ENCODE data around the gene GAB4. TPM values are rescaled to one million over a fixed set of nuclear protein-coding genes. Genes with fewer than 3 reads are reported as not detected.
"Not testable (repeated sequence)": the region's sequence is repeated elsewhere in the genome, so short reads cannot be mapped to it uniquely, and the experiment has no call there.

Gene GAB4
- total RNA-seq, 1 experiment from 2014 or later, result not detected

GRCh38 chr22:16937811-16938210 is 70.2 kb downstream of the GAB4 start:
- H3K27me3 ChIP-seq (ENCODE audit: insufficient read depth, low read length), result no peaks in the 10 kb centered on the region
- no CpG with 5 or more reads among the region's 5 CpGs for WGBS (ENCODE audit: extremely low coverage, insufficient read length, low lambda C conversion rate)
- TF ChIP-seq CTCF (conservative IDR thresholded peaks at IDR 0.05), result no peak

DNA sequence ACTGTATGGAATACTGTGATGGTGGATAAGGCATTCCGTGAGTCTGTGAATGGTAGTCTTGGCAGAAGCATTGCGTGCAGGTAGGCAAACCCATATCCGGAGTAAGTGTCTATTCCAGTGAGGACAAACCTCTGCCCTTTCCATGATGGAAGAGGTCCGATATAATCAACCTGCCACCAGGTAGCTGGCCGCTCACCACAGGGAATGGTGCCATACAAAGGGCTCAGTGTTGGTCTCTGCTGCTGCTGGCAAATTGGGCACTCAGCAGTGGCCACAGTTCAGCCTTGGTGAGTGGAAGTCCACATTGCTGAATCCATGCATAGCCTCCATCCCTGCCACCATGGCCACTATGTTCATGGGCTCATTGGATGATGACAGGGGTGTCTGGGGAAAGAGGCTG is 70.8 kb downstream of the GAB4 start:
- not testable (repeated sequence) for H4K20me1 ChIP-seq (ENCODE audit: control insufficient read depth, insufficient read depth, insufficient read length); H3K23me2 ChIP-seq (ENCODE audit: insufficient read length, low read depth, low read length, poor library complexity, severe bottlenecking); DNase-seq; H3K4me1 ChIP-seq (ENCODE audit: insufficient read depth, low read length); H2BK20ac ChIP-seq (ENCODE audit: low read depth, low read length, poor library complexity, severe bottlenecking); H3K9ac ChIP-seq (ENCODE audit: extremely low read depth, insufficient read length, low read length); H2BK12ac ChIP-seq (ENCODE audit: insufficient read length, low read depth, low read length); H3K18ac ChIP-seq (ENCODE audit: insufficient read length, low read depth, low read length); H3K27ac ChIP-seq (ENCODE audit: insufficient read length, low read depth, low read length); H3K4ac ChIP-seq (ENCODE audit: low read depth, low read length); H3K4me3 Mint-ChIP-seq; H2BK120ac ChIP-seq (ENCODE audit: low read depth, low read length, poor library complexity, severe bottlenecking); H3K27me3 ChIP-seq (ENCODE audit: insufficient read depth, low read length); H3K79me2 ChIP-seq (ENCODE audit: insufficient read depth, low read length); H3K4me2 ChIP-seq (ENCODE audit: insufficient read depth, insufficient read length, low read length); H3K56ac ChIP-seq (ENCODE audit: insufficient read length, low read depth, low read length); H2BK5ac ChIP-seq (ENCODE audit: insufficient read length, low read length); H4K91ac ChIP-seq (ENCODE audit: insufficient read length, low read depth, low read length); H3K14ac ChIP-seq (ENCODE audit: insufficient read depth, low read length); H2BK15ac ChIP-seq (ENCODE audit: low read depth, low read length); H2AFZ ChIP-seq (ENCODE audit: low read length); H3K4me1 Mint-ChIP-seq; H4K8ac ChIP-seq (replicated peaks; ENCODE audit: insufficient read length, low read depth, low read length); H3K27ac Mint-ChIP-seq; H3K9me3 ChIP-seq (ENCODE audit: control insufficient read depth, low read depth, low read length); H3T11ph ChIP-seq (ENCODE audit: low read length); H3K79me1 ChIP-seq (ENCODE audit: insufficient read depth, low read depth, low read length, poor library complexity, severe bottlenecking); H2AK5ac ChIP-seq (ENCODE audit: insufficient read length, low read length); H3K36me3 Mint-ChIP-seq (ENCODE audit: insufficient read depth in 1 of 3, low read depth in 3 of 3); H4K5ac ChIP-seq (ENCODE audit: insufficient read length, low read depth, low read length); H3K23ac ChIP-seq (ENCODE audit: insufficient read length, low read depth, low read length)
- peaks cover 36% of the 10 kb centered on the region for H3K27me3 Mint-ChIP-seq (ENCODE audit: low read depth)
- no CpG with 5 or more reads among the region's 5 CpGs for WGBS (ENCODE audit: extremely low coverage, insufficient read length, low lambda C conversion rate)
- peaks cover 89 to 99% of the 10 kb centered on the region in 2 experiments for H3K9me3 Mint-ChIP-seq

More at GRCh38 chr22:16937811-16938210, 70.2 kb downstream of the GAB4 start:
- no peak overlapping the region for H4K91ac ChIP-seq (ENCODE audit: insufficient read length, low read depth, low read length)
- H3K23me2 ChIP-seq (ENCODE audit: insufficient read length, low read depth, low read length, poor library complexity, severe bottlenecking), result no peaks in the 10 kb centered on the region
- H2BK5ac ChIP-seq (ENCODE audit: insufficient read length, low read length), result no peak overlapping the region
- no peaks in the 10 kb centered on the region; a peak in 2 of 7 replicates for H3K36me3 Mint-ChIP-seq (ENCODE audit: insufficient read depth in 1 of 3, low read depth in 3 of 3)
- H4K8ac ChIP-seq (replicated peaks; ENCODE audit: insufficient read length, low read depth, low read length), result no peak overlapping the region
- H3K14ac ChIP-seq (ENCODE audit: insufficient read depth, low read length), result no peak overlapping the region
- no peak overlapping the region for H3K27ac ChIP-seq (ENCODE audit: insufficient read length, low read depth, low read length)
- H3K23ac ChIP-seq (ENCODE audit: insufficient read length, low read depth, low read length), result no peak overlapping the region
- no peak overlapping the region for H3K27ac Mint-ChIP-seq
- H2BK120ac ChIP-seq (ENCODE audit: low read depth, low read length, poor library complexity, severe bottlenecking), result no peak overlapping the region
- no peak overlapping the region; a peak in 1 of 5 replicates for H3K4me3 Mint-ChIP-seq
- no peaks in the 10 kb centered on the region for H4K20me1 ChIP-seq (ENCODE audit: control insufficient read depth, insufficient read depth, insufficient read length)
- peaks cover 35% of the 10 kb centered on the region for H3K27me3 Mint-ChIP-seq (ENCODE audit: low read depth)
- no peak overlapping the region for H2BK20ac ChIP-seq (ENCODE audit: low read depth, low read length, poor library complexity, severe bottlenecking)
- H2AFZ ChIP-seq (ENCODE audit: low read length), result no peak overlapping the region
- no peak for DNase-seq
- peaks cover 89 to 99% of the 10 kb centered on the region in 2 experiments for H3K9me3 Mint-ChIP-seq
- no peak overlapping the region for H3K4me2 ChIP-seq (ENCODE audit: insufficient read depth, insufficient read length, low read length)
- no peaks in the 10 kb centered on the region for H3K79me1 ChIP-seq (ENCODE audit: insufficient read depth, low read depth, low read length, poor library complexity, severe bottlenecking)
- H3K18ac ChIP-seq (ENCODE audit: insufficient read length, low read depth, low read length), result no peak overlapping the region
- no peak overlapping the region for H3K4ac ChIP-seq (ENCODE audit: low read depth, low read length)
- H3K79me2 ChIP-seq (ENCODE audit: insufficient read depth, low read length), result no peaks in the 10 kb centered on the region
- H4K5ac ChIP-seq (ENCODE audit: insufficient read length, low read depth, low read length), result no peak overlapping the region
- no peaks in the 10 kb centered on the region for H3K4me1 ChIP-seq (ENCODE audit: insufficient read depth, low read length)
- no peak overlapping the region for H3T11ph ChIP-seq (ENCODE audit: low read length)
- H2BK15ac ChIP-seq (ENCODE audit: low read depth, low read length), result no peak overlapping the region
- no peak overlapping the region for H3K9ac ChIP-seq (ENCODE audit: extremely low read depth, insufficient read length, low read length)
- no peaks in the 10 kb centered on the region for H3K4me1 Mint-ChIP-seq
- no peak overlapping the region for H3K56ac ChIP-seq (ENCODE audit: insufficient read length, low read depth, low read length)
- H2BK12ac ChIP-seq (ENCODE audit: insufficient read length, low read depth, low read length), result no peak overlapping the region
- H3K9me3 ChIP-seq (ENCODE audit: control insufficient read depth, low read depth, low read length), result no peaks in the 10 kb centered on the region
- no peak overlapping the region for H2AK5ac ChIP-seq (ENCODE audit: insufficient read length, low read length)

Data from H9 (cell line).